A673 (cell line): ENCODE results near the gene CDK14. TPM values are rescaled to one million over a fixed set of nuclear protein-coding genes. Genes with fewer than 3 reads are reported as not detected.

ENCODE experiments used
- BruUV-seq: library from RNA; stranded (reverse); fragments of 400-500 nt; replicated peaks from 2 replicates; lab custom pipeline; 2021; lab: Mats Ljungman, UMichigan
- CTCF ChIA-PET: fragments of 300-600 bp; sonication (Branson Sonifier 250); formaldehyde crosslinking; loops from one replicate; lab custom pipeline; 2022; ENCODE audit warnings: antibody characterized with exemption; lab: Charles Lee
- POLR2A ChIA-PET: fragments of 300-600 bp; sonication (Branson Sonifier 250); formaldehyde crosslinking; loops from one replicate; lab custom pipeline; 2022; ENCODE audit warnings: antibody characterized with exemption; ENCODE audit not compliant: low non-redundant PET; lab: Charles Lee
- DNase-seq: peaks from one replicate; pipeline ENCODE4 v3.0.0-alpha.2; 2015; ENCODE audit warnings: low spot score
- H3K27ac ChIP-seq: fragments of 200-600 bp; sonication (generic); 2 replicates; pipeline ENCODE4 v1.5.1; 2016; ENCODE audit warnings: mixed run types, low read depth, mild to moderate bottlenecking, mixed read lengths, antibody characterized with exemption, low read length; ENCODE audit not compliant: poor library complexity, severe bottlenecking
- H3K27me3 ChIP-seq: fragments of 200-600 bp; sonication (generic); replicated peaks from 2 replicates; pipeline ENCODE4 v1.6.1; 2017; ENCODE audit warnings: mixed run types, low read depth, mild to moderate bottlenecking, mixed read lengths, antibody characterized with exemption, low read length; ENCODE audit not compliant: insufficient read depth, poor library complexity
- H3K36me3 ChIP-seq: fragments of 200-600 bp; sonication (generic); 2 replicates; pipeline ENCODE4 v1.6.1; 2016; ENCODE audit warnings: mixed run types, mild to moderate bottlenecking, mixed read lengths, antibody characterized with exemption, low read length; ENCODE audit not compliant: insufficient read depth, poor library complexity, severe bottlenecking
- H3K4me1 ChIP-seq: fragments of 200-600 bp; sonication (generic); 2 replicates; pipeline ENCODE4 v1.6.1; 2017; ENCODE audit warnings: mixed run types, mild to moderate bottlenecking, mixed read lengths, antibody characterized with exemption, low read length; ENCODE audit not compliant: insufficient read depth, poor library complexity, severe bottlenecking
- H3K4me3 ChIP-seq: fragments of 200-600 bp; sonication (generic); 2 replicates; pipeline ENCODE4 v1.5.1; 2016; ENCODE audit warnings: low read depth, mixed run types, mild to moderate bottlenecking, mixed read lengths, low read length; ENCODE audit not compliant: poor library complexity, severe bottlenecking
- H3K9me3 ChIP-seq: fragments of 200-600 bp; sonication (generic); 2 replicates; pipeline ENCODE4 v1.6.1; 2016; ENCODE audit warnings: mixed run types, low read depth, mild to moderate bottlenecking, mixed read lengths, antibody characterized with exemption, low read length; ENCODE audit not compliant: poor library complexity, severe bottlenecking
- CTCF ChIP-seq: fragments of 300-800, 200-600 bp; sonication (generic); conservative IDR thresholded peaks from 2 replicates; pipeline ENCODE4 v1.5.1; 2017; ENCODE audit warnings: low read depth, mild to moderate bottlenecking, antibody characterized with exemption, low read length, moderate library complexity, mixed read lengths
- EZH2 ChIP-seq: fragments of 200-600 bp; sonication (generic); IDR thresholded peaks from 2 replicates; pipeline ENCODE4 v1.6.1; 2017; ENCODE audit warnings: borderline replicate concordance, low read depth, mild to moderate bottlenecking, mixed read lengths, antibody characterized with exemption, low read length; ENCODE audit not compliant: poor library complexity, severe bottlenecking
- intact Hi-C: fragments of 100-400 bp; cut with micrococcal nuclease; formaldehyde crosslinking; loops from one replicate; pipeline ENCODE4 v1.10.0; 2022; ENCODE audit not compliant: unreplicated experiment
- total RNA-seq: library from RNA; stranded (reverse); gene quantifications from 2 replicates; pipeline ENCODE4 v1.2.3, GENCODE V29; 2021

Gene CDK14
- total RNA-seq, 1 experiment from 2014 or later, result 128 TPM

GRCh38 chr7:90666186-90666585 lies 70.1 kb downstream of the CDK14 start:
- BruUV-seq, result no TSS peak
- H3K27ac ChIP-seq, result no peak overlapping the region
- no peaks in the 10 kb centered on the region for H3K9me3 ChIP-seq
- H3K4me1 ChIP-seq, result peaks cover 49% of the 10 kb centered on the region
- no peaks in the 10 kb centered on the region for H3K36me3 ChIP-seq
- no peak overlapping the region for H3K4me3 ChIP-seq
- no peaks in the 10 kb centered on the region for H3K27me3 ChIP-seq
- TF ChIP-seq CTCF, result no peak
- TF ChIP-seq EZH2, result no peak
- intact Hi-C loops, result no loop called here
- DNase-seq, result no peak
- CTCF ChIA-PET, result no interaction called here
- POLR2A ChIA-PET, result no interaction called here

- H3K27ac ChIP-seq, result no peak overlapping the region
- TF ChIP-seq EZH2 (no peak), CTCF (no peak)
- DNase-seq, result no peak
- CTCF ChIA-PET, result no interaction called here
- intact Hi-C loops, result no loop called here
- no peak overlapping the region for H3K4me3 ChIP-seq
- no peaks in the 10 kb centered on the region for H3K36me3 ChIP-seq
- no peaks in the 10 kb centered on the region for H3K9me3 ChIP-seq
- POLR2A ChIA-PET, result interaction anchor here (0.7 kb wide), 1 partner anchor 12 kb away, joined by 9 read pairs; no protein-coding TSS in a partner anchor
- H3K4me1 ChIP-seq, result peaks cover 29% of the 10 kb centered on the region
- no TSS peak for BruUV-seq
- H3K27me3 ChIP-seq, result no peaks in the 10 kb centered on the region
Measured at GRCh38 chr7:90668992-90669391, 72.9 kb downstream of the CDK14 start.

- Histone ChIP-seq H3K4me1 (peaks cover 29% of the 10 kb centered on the region), H3K4me3 (no peak overlapping the region), H3K27ac (no peak overlapping the region), H3K36me3 (no peaks in the 10 kb centered on the region), H3K9me3 (no peaks in the 10 kb centered on the region), H3K27me3 (no peaks in the 10 kb centered on the region)
- no peak for TF ChIP-seq CTCF
- no peak for TF ChIP-seq EZH2
- CTCF ChIA-PET, result no interaction called here
- no TSS peak for BruUV-seq
- intact Hi-C loops, result no loop called here
- no peak for DNase-seq
- POLR2A ChIA-PET, result no interaction called here
Measured at GRCh38 chr7:90669492-90669891, 73.4 kb downstream of the CDK14 start.
